ENCODE data around the gene FILIP1.

- TF ChIP-seq CTCF (conservative IDR thresholded peaks at IDR 0.05 in 1 of 2, IDR thresholded peaks at IDR 0.05 in 1 of 2; ENCODE audit: low read depth in 1 of 2, low read length in 2 of 2): no peak
- TF ChIP-seq EZH2 (IDR thresholded peaks at IDR 0.05; ENCODE audit: low read length, missing control alignments): no peak
These were observed 201.0 kb downstream of the FILIP1 start for GRCh38 chr6:75292555-75292954.

Measured in fibroblast of lung (primary cell).